ENCODE data around the gene NFATC3.

The NFATC3 gene

GRCh38 chr16:68190736-68191510, 105.8 kb downstream of the NFATC3 start:
- DNase-seq (ENCODE audit: low spot score) = no peak

GRCh38 chr16:68194251-68194650, 109.1 kb downstream of the NFATC3 start:
- DNase-seq (ENCODE audit: low spot score) = no peak

- no peak for DNase-seq (ENCODE audit: low spot score)
Measured at GRCh38 chr16:68197250-68197649, 112.1 kb downstream of the NFATC3 start.

GRCh38 chr16:68200088-68200783, 115.1 kb downstream of the NFATC3 start:
- no peak for DNase-seq (ENCODE audit: low spot score)

GRCh38 chr16:68202091-68202519, 116.9 kb downstream of the NFATC3 start:
- DNase-seq (ENCODE audit: low spot score) = no peak

GRCh38 chr16:68206245-68206644, 121.1 kb downstream of the NFATC3 start:
- DNase-seq (ENCODE audit: low spot score) = no peak

GRCh38 chr16:68214726-68215125, 129.6 kb downstream of the NFATC3 start:
- no peak for DNase-seq (ENCODE audit: low spot score)

- DNase-seq (ENCODE audit: low spot score) = no peak
Measured at GRCh38 chr16:68215302-68215701, 130.1 kb downstream of the NFATC3 start.

GRCh38 chr16:68216240-68216639, 131.1 kb downstream of the NFATC3 start:
- no peak for DNase-seq (ENCODE audit: low spot score)

- DNase-seq (ENCODE audit: low spot score) = no peak
Measured at GRCh38 chr16:68217506-68217905, 132.3 kb downstream of the NFATC3 start.

- DNase-seq (ENCODE audit: low spot score) = no peak
Measured at GRCh38 chr16:68219725-68220351, 134.7 kb downstream of the NFATC3 start.

- no peak for DNase-seq (ENCODE audit: low spot score)
Measured at GRCh38 chr16:68223072-68223471, 137.9 kb downstream of the NFATC3 start.

GRCh38 chr16:68226116-68226515, 140.9 kb downstream of the NFATC3 start:
- DNase-seq (ENCODE audit: low spot score) = no peak

- no peak for DNase-seq (ENCODE audit: low spot score)
Measured at GRCh38 chr16:68227183-68227793, 142.1 kb downstream of the NFATC3 start.

GRCh38 chr16:68227850-68228553, 142.8 kb downstream of the NFATC3 start:
- DNase-seq (ENCODE audit: low spot score) = no peak

GRCh38 chr16:68228652-68229051, 143.5 kb downstream of the NFATC3 start:
- no peak for DNase-seq (ENCODE audit: low spot score)

- DNase-seq (ENCODE audit: low spot score) = peak; percentile 80
Measured at GRCh38 chr16:68229431-68230175, 144.4 kb downstream of the NFATC3 start.

- DNase-seq (ENCODE audit: low spot score) = no peak
Measured at GRCh38 chr16:68230176-68230571, 145.0 kb downstream of the NFATC3 start.

- DNase-seq (ENCODE audit: low spot score) = no peak
Measured at GRCh38 chr16:68230956-68231355, 145.8 kb downstream of the NFATC3 start.

- no peak for DNase-seq (ENCODE audit: low spot score)
Measured at GRCh38 chr16:68231384-68232136, 146.4 kb downstream of the NFATC3 start.

Measured in AG08396 (cell line).